SHP77 (cell line): Measurements from ENCODE around the gene RAC3.

ENCODE experiments used
- DNase-seq, 2 experiments: peaks; one replicate each; lab custom pipeline; 2025; lab: John Stamatoyannopoulos, UW

Gene RAC3

DNA sequence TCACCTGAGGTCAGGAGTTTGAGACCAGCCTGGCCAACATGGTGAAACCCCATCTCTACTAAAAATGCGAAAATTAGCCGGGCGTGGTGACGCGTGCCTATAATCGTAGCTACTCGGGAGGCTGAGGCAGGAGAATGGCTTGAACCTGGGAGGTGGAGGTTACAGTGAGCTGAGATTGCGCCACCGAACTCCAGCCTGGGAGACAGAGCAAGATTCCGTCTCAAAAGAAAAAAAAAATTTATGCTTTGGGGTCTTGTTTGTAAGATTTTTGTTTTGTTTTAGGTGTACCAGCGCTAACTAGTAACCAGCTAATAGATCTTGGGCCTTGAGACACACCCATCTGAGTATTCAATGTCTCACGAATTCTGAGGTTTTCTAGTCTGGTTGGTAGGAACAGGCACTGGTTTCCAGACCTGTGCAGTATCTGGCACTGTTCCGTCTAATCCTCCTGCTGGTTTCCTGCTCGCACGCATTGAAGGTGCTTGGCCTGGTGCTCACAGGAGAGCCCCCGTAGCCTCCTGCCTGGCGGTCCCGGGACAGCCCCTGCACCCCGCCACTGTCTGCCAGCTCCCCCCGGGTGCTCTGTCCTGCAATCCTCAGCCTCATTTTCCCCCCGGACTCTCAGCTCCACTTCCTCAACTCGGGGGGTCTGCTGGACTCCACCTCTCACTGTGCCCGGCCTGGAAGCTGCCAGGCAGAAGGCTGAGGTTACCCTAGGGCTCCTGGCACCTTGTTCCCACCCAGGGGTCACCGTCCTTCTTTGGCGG, 44.7 kb downstream of the RAC3 start:
- no peak for DNase-seq

DNA sequence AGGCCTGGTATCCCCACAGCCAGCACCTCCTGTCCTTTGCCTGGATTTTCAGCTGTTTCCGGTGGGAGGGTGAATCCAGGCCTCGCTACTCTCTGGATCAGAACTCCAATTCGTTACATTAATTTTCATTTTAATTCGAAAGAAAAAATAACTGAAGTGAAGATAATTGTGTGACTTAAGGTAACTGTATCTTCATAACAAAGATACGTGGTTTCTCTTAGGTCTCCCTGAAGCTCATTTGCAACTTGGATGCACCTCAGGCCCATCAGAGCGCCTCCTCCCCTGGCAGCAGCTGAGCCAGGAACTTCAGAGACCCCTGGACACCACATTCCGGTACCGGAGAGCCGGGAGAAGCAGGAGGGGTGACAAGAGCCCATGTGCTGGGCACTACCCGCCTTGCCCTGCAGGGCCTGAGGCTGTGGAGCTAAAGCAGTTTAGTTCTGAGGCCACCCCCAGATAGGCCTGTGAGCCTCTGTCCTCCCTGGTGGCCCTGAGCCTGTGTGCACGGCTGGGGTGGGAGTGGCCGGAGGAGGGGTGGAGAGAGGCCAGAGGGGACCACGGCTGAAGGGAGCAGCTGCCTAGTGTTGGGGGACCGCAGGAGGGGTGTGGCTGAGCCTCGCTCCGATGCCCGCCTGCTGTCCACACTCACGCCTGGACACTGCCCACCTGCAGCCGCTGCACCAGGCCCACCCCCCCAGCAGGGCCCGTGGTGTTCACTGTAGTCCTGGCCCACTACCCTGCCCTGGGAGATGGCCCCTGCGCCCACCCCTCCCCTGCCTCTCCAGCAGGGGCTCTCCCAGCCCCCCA, 45.5 kb downstream of the RAC3 start:
- no peak for DNase-seq

DNA sequence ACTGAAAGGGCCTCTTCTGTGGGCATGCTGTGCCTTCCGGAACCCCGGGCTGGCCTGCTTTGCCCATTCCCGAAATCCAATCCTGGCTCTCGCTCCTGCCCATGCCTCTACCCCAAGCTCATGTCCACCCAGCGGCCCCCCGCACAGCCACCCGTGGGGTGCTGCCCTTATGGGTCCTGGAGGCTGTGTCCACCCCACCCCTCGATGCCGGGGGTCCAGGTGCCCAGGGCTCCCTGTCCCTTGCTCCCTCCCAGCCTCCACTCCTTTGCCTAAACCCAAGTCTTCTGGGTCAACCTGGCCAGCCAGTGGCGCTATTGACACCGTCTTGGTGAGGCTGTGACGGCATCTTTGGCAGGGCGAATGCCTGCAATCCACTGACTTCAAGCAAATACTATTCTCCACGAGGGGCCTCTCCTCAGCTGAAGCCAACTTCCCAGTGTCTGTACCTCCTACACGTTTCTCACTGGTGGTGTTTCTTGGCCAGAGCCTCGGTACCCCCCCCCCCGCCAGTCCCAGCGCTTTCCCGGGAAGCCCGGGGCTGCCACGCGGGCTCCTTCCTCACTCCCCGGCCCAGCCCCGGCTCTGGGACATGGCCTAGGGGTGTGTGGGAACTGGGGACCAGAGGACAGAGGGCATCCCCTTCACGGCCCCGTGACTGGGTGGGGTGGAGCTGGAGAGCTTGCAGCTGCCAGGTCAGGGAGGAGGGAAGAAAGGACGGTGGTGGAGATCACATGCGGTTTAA, 46.3 kb downstream of the RAC3 start:
- DNase-seq: no peak

DNA sequence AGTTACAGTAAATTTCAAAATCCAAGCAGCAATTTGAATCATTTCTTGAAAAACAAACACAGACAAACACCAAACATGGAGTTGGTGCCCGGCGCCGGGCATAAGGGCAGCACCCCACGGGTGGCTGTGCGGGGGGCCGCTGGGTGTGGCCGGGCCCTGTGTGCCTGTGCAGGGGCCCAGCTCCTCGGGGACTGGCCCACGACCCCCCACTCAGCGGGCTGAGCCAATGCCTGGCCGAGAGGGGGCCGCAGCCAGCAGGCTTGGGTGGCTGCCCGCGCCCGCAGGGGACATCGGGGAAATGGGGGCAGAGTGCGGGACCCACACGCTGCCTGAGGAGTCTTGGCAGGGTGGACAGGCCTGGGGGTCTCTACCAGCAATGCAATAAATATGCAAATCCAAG, 47.0 kb downstream of the RAC3 start:
- DNase-seq: no peak

DNA sequence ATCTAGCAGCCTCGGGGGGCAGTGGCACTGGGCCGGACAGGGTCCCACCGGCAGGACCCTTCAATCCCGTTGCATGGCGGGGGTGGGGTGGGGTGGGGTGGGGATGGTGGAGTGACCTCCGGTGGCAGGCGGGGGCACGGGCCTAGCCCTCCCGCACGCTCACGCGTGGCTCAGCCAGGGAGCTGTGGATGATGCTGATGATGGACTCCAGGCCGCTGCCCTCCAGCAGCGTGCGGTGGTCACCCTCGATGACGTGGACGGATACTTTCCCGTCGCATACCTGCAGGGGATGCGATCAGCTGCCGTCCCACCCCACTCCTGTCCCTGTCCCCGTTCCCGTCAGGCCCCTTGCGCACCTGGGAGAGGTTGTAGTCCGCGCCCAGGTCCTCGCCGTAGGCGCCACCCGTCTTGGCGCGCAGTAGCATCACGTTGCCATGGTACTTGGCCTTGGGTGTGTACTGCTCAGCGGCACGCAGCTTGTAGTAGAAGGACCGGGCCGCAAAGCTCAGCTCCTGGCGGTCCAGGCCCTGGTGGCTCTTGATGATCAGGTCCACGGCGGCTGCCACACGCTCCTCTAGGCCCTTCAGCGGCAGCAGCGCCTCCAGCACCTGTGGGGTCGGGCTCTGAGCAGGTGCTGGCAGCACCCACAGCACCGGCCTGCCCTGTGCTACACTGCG, 47.7 kb downstream of the RAC3 start:
- no peak for DNase-seq

DNA sequence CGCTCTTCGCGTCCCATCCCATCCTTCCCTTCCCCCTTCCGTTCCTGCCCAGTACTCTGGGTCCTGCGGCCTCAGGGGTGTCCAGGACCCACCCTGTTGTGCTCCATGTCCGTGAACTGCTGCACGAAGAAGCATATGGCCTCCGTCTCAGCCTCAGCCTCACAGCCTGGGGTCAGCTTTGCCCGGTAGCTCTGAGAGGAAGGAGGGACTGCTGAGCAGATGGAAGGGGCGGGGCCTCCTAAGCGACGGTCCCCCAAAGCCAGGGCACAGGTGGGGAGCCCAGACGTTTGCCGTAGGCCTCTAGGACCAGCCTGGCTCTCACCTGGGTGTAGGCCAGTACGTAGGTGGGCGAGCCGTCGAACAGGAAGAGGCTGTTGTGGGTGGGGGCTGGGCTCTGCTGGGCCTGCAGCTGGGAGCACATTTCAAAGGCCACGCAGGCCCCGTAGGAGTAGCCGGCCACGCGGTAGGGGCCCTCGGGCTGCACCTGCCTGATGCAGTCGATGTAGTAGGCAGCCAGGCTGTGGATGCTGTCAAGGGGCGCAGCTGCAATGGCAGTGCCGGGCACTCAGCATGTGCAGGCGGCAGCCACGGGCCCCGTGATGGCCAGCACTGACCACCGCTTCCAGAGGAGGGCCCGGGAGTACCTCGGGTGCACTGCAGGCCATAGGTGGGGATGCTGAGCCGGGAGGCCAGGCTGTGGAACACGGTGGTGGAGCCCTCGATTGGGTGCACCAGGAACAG, 48.7 kb downstream of the RAC3 start:
- DNase-seq: no peak

DNA sequence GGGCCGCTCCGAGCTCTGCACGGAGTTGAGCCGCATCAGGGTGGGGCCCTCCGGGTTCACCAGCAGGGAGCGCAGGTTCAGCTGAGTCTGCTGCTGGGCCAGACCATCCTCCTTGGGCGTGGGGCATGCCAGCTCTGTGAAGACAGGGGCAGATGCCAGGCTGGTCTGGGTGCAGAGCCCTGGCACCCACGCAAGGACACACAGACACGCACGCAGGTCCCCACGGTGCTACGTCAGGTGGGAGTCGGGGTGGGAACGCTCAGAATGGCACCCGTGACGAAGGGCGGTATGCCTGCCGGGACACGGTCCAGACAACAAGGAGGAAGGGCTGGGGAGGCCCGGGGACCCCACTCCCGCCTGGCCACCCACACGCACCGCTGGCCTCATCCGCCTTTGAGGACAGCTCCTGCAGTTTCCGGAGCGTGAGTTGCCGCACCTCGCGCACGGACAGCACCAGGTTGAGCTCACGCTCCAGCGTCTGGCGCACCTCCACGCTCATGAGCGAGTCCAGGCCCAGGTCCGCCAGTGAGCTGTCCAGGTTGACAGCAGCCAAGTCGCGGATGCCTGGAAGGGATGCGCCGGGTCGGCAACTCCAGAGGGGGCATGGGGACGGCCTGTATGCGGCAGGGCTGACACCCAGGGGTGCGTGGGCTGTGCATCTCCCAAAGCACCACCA, 49.4 kb downstream of the RAC3 start:
- no peak for DNase-seq

DNA sequence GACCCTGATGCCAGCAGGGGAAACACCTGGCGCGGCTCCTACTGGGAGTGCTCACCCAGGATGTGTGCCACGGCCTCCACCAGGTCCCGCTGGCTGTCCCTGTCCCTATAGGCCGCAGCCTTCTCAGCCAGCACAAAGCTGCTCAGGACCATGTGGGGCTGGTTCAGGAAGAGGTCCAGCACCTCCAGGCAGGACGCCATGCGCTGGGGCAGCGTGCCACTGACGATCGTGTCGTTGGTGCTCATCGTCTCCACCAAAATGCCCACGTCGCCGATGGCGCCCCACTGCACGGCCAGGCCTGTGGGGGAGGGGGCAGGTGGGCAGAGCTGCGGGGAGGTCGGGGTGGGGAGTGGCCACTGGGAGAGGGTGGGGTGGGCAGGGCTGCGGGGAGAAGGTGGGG, 50.1 kb downstream of the RAC3 start:
- no peak for DNase-seq

DNA sequence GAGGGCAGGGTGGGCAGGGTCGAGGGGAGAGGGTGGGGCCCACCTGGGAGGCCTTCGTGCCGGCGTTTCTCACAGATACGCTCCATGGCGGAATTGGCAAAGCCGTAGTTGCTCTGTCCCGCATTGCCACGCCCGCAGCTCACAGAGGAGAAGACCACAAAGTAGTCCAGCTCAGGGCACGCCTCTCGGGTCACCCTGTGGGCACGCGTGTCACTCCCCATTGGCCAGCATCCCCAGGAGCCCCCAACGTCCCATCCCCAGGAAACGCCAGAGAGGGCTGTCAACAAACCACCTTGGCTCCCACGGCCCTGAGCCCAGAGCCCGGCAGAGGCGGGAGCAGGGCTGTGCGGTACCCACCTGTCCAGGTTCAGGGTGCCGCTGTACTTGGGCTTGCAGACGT, 50.5 kb downstream of the RAC3 start:
- DNase-seq: no peak

DNA sequence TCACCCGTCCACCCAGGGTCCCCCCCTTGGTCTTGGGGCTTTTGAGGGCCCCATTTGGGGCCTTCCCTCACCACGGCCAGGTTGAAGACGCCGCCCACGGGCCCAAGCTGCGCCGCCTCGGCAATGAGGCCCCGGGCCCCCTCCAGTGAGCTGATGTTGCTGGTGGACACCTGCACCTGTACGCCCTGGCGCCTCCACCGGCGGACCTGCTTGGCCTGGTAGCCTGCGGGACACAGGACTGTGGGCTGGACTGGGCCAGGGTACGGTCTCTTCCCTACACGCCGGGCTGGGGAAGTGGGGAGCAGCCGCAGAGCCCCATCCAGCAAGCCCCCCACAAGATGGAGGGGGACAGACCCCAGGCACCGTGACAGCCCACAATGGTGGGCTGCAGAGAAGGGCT, 51.0 kb downstream of the RAC3 start:
- DNase-seq: no peak

DNA sequence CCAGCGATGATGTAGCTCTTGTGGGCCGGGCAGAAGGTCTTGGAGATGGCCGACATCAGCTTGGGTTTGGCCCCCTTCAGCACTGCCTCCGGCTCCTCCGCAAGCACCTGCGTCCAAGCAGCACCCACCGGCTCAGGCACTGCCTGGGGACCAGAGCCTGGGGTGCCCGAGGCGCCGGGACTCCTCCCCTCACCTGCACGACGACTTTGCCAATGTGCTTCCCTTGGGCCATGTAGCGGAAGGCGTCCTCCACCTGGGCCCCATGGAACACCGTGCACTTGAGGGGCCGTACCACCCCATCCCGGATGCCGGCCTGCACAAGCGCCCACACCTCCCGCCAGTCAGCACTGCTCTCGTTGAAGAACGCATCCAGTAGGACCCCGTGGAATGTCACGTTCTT, 51.5 kb downstream of the RAC3 start:
- no peak for DNase-seq
